Dedifferentiated amniotic fluid mesenchymal stem cell (primary cell): ENCODE results near the gene MUC6.

Source experiments
- DNase-seq: peaks from one replicate; pipeline ENCODE4 v3.0.0-alpha.2; 2016; ENCODE audit errors: extremely low spot score

MUC6 gene

GRCh38 chr11:1052133-1053011 is 15.9 kb upstream of the MUC6 start:
- no peak for DNase-seq

GRCh38 chr11:1051356-1052132 is 15.0 kb upstream of the MUC6 start:
- DNase-seq, result no peak

- DNase-seq, result peak; percentile 15
Observed at GRCh38 chr11:1050581-1051355, 14.2 kb upstream of the MUC6 start.

- no peak for DNase-seq
Observed at GRCh38 chr11:1049911-1050580, 13.5 kb upstream of the MUC6 start.

- no peak for DNase-seq
Observed at GRCh38 chr11:1049431-1049891, 12.9 kb upstream of the MUC6 start.

- no peak for DNase-seq
Observed at GRCh38 chr11:1049071-1049405, 12.5 kb upstream of the MUC6 start.

GRCh38 chr11:1048375-1049070 is 12.0 kb upstream of the MUC6 start:
- no peak for DNase-seq

GRCh38 chr11:1047595-1048156 is 11.2 kb upstream of the MUC6 start:
- DNase-seq, result no peak

GRCh38 chr11:1044160-1044559 is 7.6 kb upstream of the MUC6 start:
- DNase-seq, result no peak

- DNase-seq, result no peak
Observed at GRCh38 chr11:1043563-1044096, 7.1 kb upstream of the MUC6 start.

- no peak for DNase-seq
Observed at GRCh38 chr11:1042626-1043562, 6.4 kb upstream of the MUC6 start.

- DNase-seq, result no peak
Observed at GRCh38 chr11:1041936-1042608, 5.6 kb upstream of the MUC6 start.

GRCh38 chr11:1041471-1041870 is 5.0 kb upstream of the MUC6 start:
- no peak for DNase-seq

GRCh38 chr11:1041149-1041467 is 4.6 kb upstream of the MUC6 start:
- no peak for DNase-seq

- no peak for DNase-seq
Observed at GRCh38 chr11:1040428-1041148, 4.1 kb upstream of the MUC6 start.

- no peak for DNase-seq
Observed at GRCh38 chr11:1039481-1040427, 3.2 kb upstream of the MUC6 start.

- DNase-seq, result no peak
Observed at GRCh38 chr11:1038921-1039320, 2.4 kb upstream of the MUC6 start.
